K562 (cell line): ENCODE measurements around the gene UBASH3B. TPM values are rescaled to one million over a fixed set of nuclear protein-coding genes. Genes with fewer than 3 reads are reported as not detected.

Source experiments
- ATAC-seq: fragments of 200-7000 bp; cut with Tn5 transposase; 3 replicates; pipeline ENCODE4 v1.9.1; 2020; ENCODE audit warnings: moderate library complexity
- BruUV-seq: library from RNA; stranded (reverse); fragments of 400-500 nt; replicated peaks from 2 replicates; lab custom pipeline; 2021; lab: Mats Ljungman, UMichigan
- CTCF ChIA-PET: fragments of 300-600 bp; formaldehyde crosslinking; extraction: SDS; loops from one replicate; lab custom pipeline; 2021; ENCODE audit warnings: low intra/inter-chr PET ratio; lab: Yijun Ruan, JAX
- POLR2A ChIA-PET: fragments of 300-600, 350-650 bp; sonication (Branson Sonifier 250); formaldehyde crosslinking; extraction: SDS; loops from one replicate; lab custom pipeline; 2021; ENCODE audit warnings: antibody characterized with exemption, inconsistent platforms; lab: Yijun Ruan, JAX
- DNase-seq, 4 experiments: peaks; one replicate each; pipeline versions ENCODE4 v3.0.0 to v3.0.0-alpha.2; 2011 to 2018; ENCODE audit warnings: low spot score in 3 of 4, mixed read lengths in 3 of 4; ENCODE audit errors: extremely low read depth in 1 of 4
- FAIRE-seq: peaks from 2 replicates; lab custom pipeline; 2011; peaks lifted over from hg19 to GRCh38; lab: Jason Lieb, UNC
- H2AFZ ChIP-seq: 2 replicates; pipeline ENCODE4 v1.6.0; 2011; ENCODE audit warnings: low read depth, low read length, control low read depth, inconsistent platforms
- H3K27ac ChIP-seq: fragments of 200-600 bp; 3 replicates; pipeline ENCODE4 v1.8.0; 2011; ENCODE audit warnings: low read depth, mild to moderate bottlenecking, control low read depth, inconsistent platforms, low read length, moderate library complexity, mixed read lengths; ENCODE audit errors: extremely low read depth
- H3K27me3 ChIP-seq, 2 experiments: fragments of 300-600 bp in 1 of 2; 2 replicates in 1 of 2; 3 replicates in 1 of 2; pipeline versions ENCODE4 v1.6.0 to v1.8.0; 2011; ENCODE audit warnings: inconsistent platforms in 2 of 2, low read length in 2 of 2, mild to moderate bottlenecking in 1 of 2, mixed read lengths in 1 of 2, moderate library complexity in 1 of 2; ENCODE audit not compliant: control insufficient read depth in 2 of 2, insufficient read depth in 2 of 2
- H3K36me3 ChIP-seq: fragments of 300-600 bp; 3 replicates; pipeline ENCODE4 v1.8.0; 2011; ENCODE audit warnings: mild to moderate bottlenecking, low read length, inconsistent platforms; ENCODE audit not compliant: control insufficient read depth, insufficient read depth
- H3K4me1 ChIP-seq, 2 experiments: fragments of 200-600 bp in 1 of 2; replicated peaks in 1 of 2; 2 replicates in 1 of 2; 3 replicates in 1 of 2; pipeline versions ENCODE4 v1.5.1 to v1.8.0; 2011; ENCODE audit warnings: inconsistent platforms in 2 of 2, low read length in 2 of 2, mild to moderate bottlenecking in 1 of 2, mixed read lengths in 1 of 2, moderate library complexity in 1 of 2; ENCODE audit not compliant: control insufficient read depth in 2 of 2, insufficient read depth in 2 of 2
- H3K4me2 ChIP-seq: 2 replicates; pipeline ENCODE4 v1.6.1; 2011; ENCODE audit warnings: low read length, control low read depth, inconsistent platforms, mixed read lengths; ENCODE audit not compliant: insufficient read depth
- H3K4me3 ChIP-seq: fragments of 200-600 bp; sonication (generic), shearing (Covaris generic); 2 replicates; pipeline ENCODE4 v1.5.1; 2016; ENCODE audit warnings: control low read depth, inconsistent platforms
- H3K79me2 ChIP-seq: fragments of 200-600 bp; 3 replicates; pipeline ENCODE4 v1.8.0; 2011; ENCODE audit warnings: low read length, inconsistent platforms; ENCODE audit not compliant: control insufficient read depth, insufficient read depth
- H3K9ac ChIP-seq, 2 experiments: 2 replicates each; pipeline versions ENCODE4 v1.6.0 to v1.6.1; 2011; ENCODE audit warnings: low read depth in 2 of 2, low read length in 2 of 2, control low read depth in 1 of 2, inconsistent platforms in 1 of 2, mild to moderate bottlenecking in 1 of 2, mixed read lengths in 1 of 2; ENCODE audit not compliant: insufficient read depth in 1 of 2
- H3K9me1 ChIP-seq: one replicate; pipeline ENCODE4 v1.6.0; 2011; ENCODE audit warnings: inconsistent platforms, mild to moderate bottlenecking, low read length, moderate library complexity; ENCODE audit not compliant: control insufficient read depth, insufficient read depth
- H3K9me3 ChIP-seq: replicated peaks from 2 replicates; pipeline ENCODE4 v1.5.1; 2011; ENCODE audit warnings: low read depth, low read length, inconsistent platforms; ENCODE audit not compliant: control insufficient read depth, insufficient read depth
- H4K20me1 ChIP-seq: replicated peaks from 2 replicates; pipeline ENCODE4 v1.6.1; 2011; ENCODE audit warnings: low read length, inconsistent platforms, mixed read lengths; ENCODE audit not compliant: control insufficient read depth, insufficient read depth
- SMARCA4 ChIP-seq: fragments of 450-650 bp; IDR thresholded peaks from 2 replicates; pipeline ENCODE4 v1.6.1; 2016
- ZBTB9 ChIP-seq: fragments of 450-650 bp; formaldehyde crosslinking; IDR thresholded peaks from 2 replicates; pipeline ENCODE4 v1.4.0; 2020; ENCODE audit warnings: mild to moderate bottlenecking, moderate library complexity
- ZNF121 ChIP-seq: sonication (generic); formaldehyde crosslinking; conservative IDR thresholded peaks from 2 replicates; pipeline ENCODE4 v1.8.0; 2022; ENCODE audit warnings: missing genetic modification reagents
- ZNF695 ChIP-seq: fragments of 450-650 bp; formaldehyde crosslinking; IDR thresholded peaks from 2 replicates; pipeline ENCODE4 v1.4.0; 2020; ENCODE audit warnings: mild to moderate bottlenecking, moderate library complexity
- whole genome bisulfite sequencing: fragments of 100-300 bp; shearing (Covaris generic); methylation state at CpG from one replicate; pipeline ENCODE4 v1.1.6; 2016; ENCODE audit warnings: low coverage, mixed read lengths; ENCODE audit not compliant: insufficient coverage; ENCODE audit errors: missing lambda C conversion rate; 5-methylcytosine and 5-hydroxymethylcytosine counted together
- in situ Hi-C: fragments of 300-500 bp; cut with MboI; formaldehyde crosslinking; loops from 4 replicates; pipeline ENCODE4 v1.15.0; 2018; ENCODE audit warnings: inconsistent platforms, mixed read lengths
- intact Hi-C: fragments of 100-400 bp; cut with micrococcal nuclease; formaldehyde crosslinking; loops from 2 replicates; pipeline ENCODE4 v1.14.2; 2022
- polyA plus RNA-seq, 8 experiments: library from polyadenylated mRNA; depleted of rRNA in 4 of 8; stranded (reverse) in 5 of 8; unstranded in 3 of 8; fragments of >200 nt; fragmentation: Nextera tagmentation in 2 of 8; fragmentation: Illumina TruSeq in 1 of 8; extraction: Ambion mirVana in 2 of 8; extraction: Trizol in 1 of 8; gene quantifications; 2 replicates each; pipeline versions ENCODE4 v1.2.1 to v1.2.3, GENCODE V29; 2011 to 2014; ENCODE audit warnings: inconsistent platforms in 1 of 8, missing spikeins in 1 of 8
- total RNA-seq, 7 experiments: library from RNA; depleted of rRNA in 6 of 7; stranded (reverse); fragments of >200 nt in 6 of 7; fragmentation: Illumina TruSeq in 2 of 7; extraction: Trizol in 2 of 7; gene quantifications; 2 replicates each; pipeline versions ENCODE4 v1.2.1 to v1.2.3, GENCODE V29; 2011 to 2021; ENCODE audit warnings: low replicate concordance in 1 of 7

Gene UBASH3B
- total and polyA plus RNA-seq, 9 of the 15 experiments (the other 6 are each of a cell fraction or from before 2014, with no cell fraction given): 0.01 to 0.31 (median 0.08) TPM; not detected in 2

DNA sequence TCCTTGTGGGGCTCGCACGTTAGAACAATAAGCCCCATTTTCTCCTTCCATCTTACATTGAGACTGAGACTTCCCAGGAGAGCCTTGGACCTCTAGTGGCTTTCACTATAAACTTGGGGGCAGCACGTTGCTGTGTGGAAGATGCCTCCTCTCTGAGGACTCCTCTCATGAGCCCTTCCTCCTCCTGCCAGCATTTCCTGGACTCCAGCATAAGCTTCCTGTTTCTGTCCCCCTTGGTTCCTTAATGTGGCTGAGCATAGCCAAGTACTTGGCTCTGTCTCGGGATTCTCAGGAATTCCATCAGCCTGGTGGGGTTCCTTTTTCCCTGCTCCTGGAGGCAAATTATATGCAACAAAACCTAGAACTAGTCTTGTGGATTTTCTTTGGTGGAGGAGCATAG is 38.8 kb upstream of the UBASH3B start:
- Histone ChIP-seq H3K9me1 (no peaks in the 10 kb centered on the region), H3K9ac (no peak overlapping the region), H3K36me3 (no peaks in the 10 kb centered on the region), H3K4me2 (no peak overlapping the region), H4K20me1 (no peaks in the 10 kb centered on the region), H3K27me3 (no peaks in the 10 kb centered on the region), H2AFZ (no peak overlapping the region), H3K9me3 (no peaks in the 10 kb centered on the region), H3K4me3 (no peak overlapping the region), H3K4me1 (no peaks in the 10 kb centered on the region), H3K27ac (no peak overlapping the region), H3K79me2 (no peaks in the 10 kb centered on the region)
- DNase-seq (no peak), FAIRE-seq (no peak), ATAC-seq (no peak)
- in situ Hi-C loops: no loop called here
- TF ChIP-seq ZNF121 (CRISPR knock-in tag): no peak
- no peak for TF ChIP-seq ZBTB9 (CRISPR knock-in tag)
- TF ChIP-seq ZNF695: no peak
- intact Hi-C loops: no loop called here
- no TSS peak for BruUV-seq
- ChIA-PET CTCF (no interaction called here), POLR2A (no interaction called here)
- 0% methylated on average over 4 of the region's 4 CpGs for WGBS

DNA sequence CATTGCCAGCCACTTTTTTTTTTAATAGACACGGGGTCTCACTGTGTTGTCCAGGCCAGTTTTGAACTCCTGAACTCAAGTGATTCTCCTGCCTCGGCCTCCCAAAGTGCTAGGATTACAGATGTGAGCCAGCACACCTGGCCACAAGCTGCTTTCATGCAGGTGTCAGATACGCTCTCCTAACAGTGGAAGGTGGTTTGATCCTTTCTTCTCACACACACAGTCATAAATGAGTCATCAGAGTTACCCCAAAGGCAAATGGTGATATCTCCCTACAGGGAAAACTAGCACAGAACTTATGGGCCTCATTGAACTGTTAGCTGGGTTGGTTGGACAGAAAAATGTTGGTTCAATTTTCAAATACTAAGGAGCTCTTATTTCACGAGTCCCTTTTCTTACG is 38.2 kb upstream of the UBASH3B start:
- in situ Hi-C loops (no loop called here), intact Hi-C loops (no loop called here)
- DNase-seq: no peak
- Histone ChIP-seq H3K36me3 (no peaks in the 10 kb centered on the region), H3K4me1 (no peaks in the 10 kb centered on the region), H3K27ac (no peak overlapping the region), H3K4me3 (no peak overlapping the region), H3K79me2 (no peaks in the 10 kb centered on the region), H2AFZ (no peak overlapping the region)
- no peak for ATAC-seq
- BruUV-seq: no TSS peak
- POLR2A ChIA-PET: no interaction called here
- no peak for TF ChIP-seq SMARCA4
- TF ChIP-seq, all 486 proteins: peak for 0
- Histone ChIP-seq H3K9ac (no peak overlapping the region), H4K20me1 (no peaks in the 10 kb centered on the region), H3K27me3 (no peaks in the 10 kb centered on the region), H3K9me1 (no peaks in the 10 kb centered on the region), H3K4me2 (no peak overlapping the region), H3K9me3 (no peaks in the 10 kb centered on the region)
- no peak for FAIRE-seq
- 0% methylated on average over 5 of the region's 5 CpGs for WGBS
- CTCF ChIA-PET: no interaction called here
